Hepatocyte (in vitro differentiated cells): ENCODE data around the gene RASSF7. TPM values are rescaled to one million over a fixed set of nuclear protein-coding genes. Genes with fewer than 3 reads are reported as not detected.

Experiments used
- DNase-seq: peaks from one replicate; pipeline ENCODE4 v3.0.0-alpha.2; 2016; ENCODE audit warnings: low spot score
- H2AFZ ChIP-seq: fragments of 200-600 bp; sonication (generic); 2 replicates; pipeline ENCODE4 v1.6.0; 2016; ENCODE audit warnings: antibody characterized with exemption, mild to moderate bottlenecking
- H3K27ac ChIP-seq: fragments of 200-600 bp; sonication (generic); 2 replicates; pipeline ENCODE4 v1.5.1; 2016; ENCODE audit warnings: mild to moderate bottlenecking
- H3K27me3 ChIP-seq: fragments of 200-600 bp; sonication (generic); 2 replicates; pipeline ENCODE4 v1.6.1; 2016
- H3K36me3 ChIP-seq: fragments of 200-600 bp; sonication (generic); replicated peaks from 2 replicates; pipeline ENCODE4 v1.5.1; 2016; ENCODE audit warnings: low read depth; ENCODE audit not compliant: insufficient read depth
- H3K4me1 ChIP-seq: fragments of 200-600 bp; sonication (generic); 2 replicates; pipeline ENCODE4 v1.5.1; 2016; ENCODE audit warnings: mild to moderate bottlenecking, moderate library complexity; ENCODE audit not compliant: insufficient read depth
- H3K4me2 ChIP-seq: fragments of 200-600 bp; sonication (generic); 2 replicates; pipeline ENCODE4 v1.6.0; 2016
- H3K4me3 ChIP-seq: fragments of 200-600 bp; sonication (generic); 2 replicates; pipeline ENCODE4 v1.5.1; 2016; ENCODE audit warnings: mild to moderate bottlenecking
- H3K79me2 ChIP-seq: fragments of 200-600 bp; sonication (generic); 2 replicates; pipeline ENCODE4 v1.6.0; 2017; ENCODE audit warnings: mild to moderate bottlenecking
- H3K9me2 ChIP-seq: fragments of 200-600 bp; sonication (generic); replicated peaks from 2 replicates; pipeline ENCODE4 v1.6.0; 2017; ENCODE audit warnings: mild to moderate bottlenecking; ENCODE audit not compliant: insufficient read depth
- H3K9me3 ChIP-seq: fragments of 200-600 bp; sonication (generic); 2 replicates; pipeline ENCODE4 v1.5.1; 2016; ENCODE audit warnings: low read depth, mild to moderate bottlenecking
- H4K20me1 ChIP-seq: fragments of 200-600 bp; sonication (generic); 2 replicates; pipeline ENCODE4 v1.6.0; 2016; ENCODE audit warnings: mild to moderate bottlenecking; ENCODE audit not compliant: insufficient read depth, poor library complexity, severe bottlenecking
- EZH2 ChIP-seq: fragments of 200-600 bp; sonication (generic); IDR thresholded peaks from 2 replicates; pipeline ENCODE4 v1.6.1; 2016; ENCODE audit warnings: antibody characterized with exemption, mild to moderate bottlenecking, borderline replicate concordance
- EZH2phosphoT487 ChIP-seq: fragments of 200-600 bp; sonication (generic); IDR thresholded peaks from one replicate; pipeline ENCODE4 v1.6.1; 2018; ENCODE audit warnings: antibody characterized with exemption, mild to moderate bottlenecking, low read depth, moderate library complexity; ENCODE audit not compliant: unreplicated experiment, severe bottlenecking
- WGBS: methylation state at CpG from one replicate; pipeline ENCODE4 v1.1.6; 2016; ENCODE audit warnings: low lambda C conversion rate; ENCODE audit errors: missing lambda C conversion rate; 5-methylcytosine and 5-hydroxymethylcytosine counted together
- polyA plus RNA-seq: library from polyadenylated mRNA; unstranded; fragments of >200 nt; fragmentation: Nextera tagmentation; extraction: Ambion mirVana; gene quantifications from 2 replicates; pipeline ENCODE4 v1.2.1, GENCODE V29; 2016
- total RNA-seq: library from RNA; depleted of rRNA; stranded (reverse); fragments of >200 nt; gene quantifications from 2 replicates; pipeline ENCODE4 v1.2.3, GENCODE V29; 2014
- TF ChIP-seq, protein P1 (sequence below): fragments of 200-600 bp; sonication (generic); IDR thresholded peaks from 2 replicates; pipeline ENCODE4 v1.5.1; 2016; ENCODE audit warnings: antibody characterized with exemption, mild to moderate bottlenecking; ENCODE audit not compliant: poor library complexity

RASSF7 gene
- total and polyA plus RNA-seq, 2 experiments from 2014 or later = 75.8 to 104 TPM

DNA sequence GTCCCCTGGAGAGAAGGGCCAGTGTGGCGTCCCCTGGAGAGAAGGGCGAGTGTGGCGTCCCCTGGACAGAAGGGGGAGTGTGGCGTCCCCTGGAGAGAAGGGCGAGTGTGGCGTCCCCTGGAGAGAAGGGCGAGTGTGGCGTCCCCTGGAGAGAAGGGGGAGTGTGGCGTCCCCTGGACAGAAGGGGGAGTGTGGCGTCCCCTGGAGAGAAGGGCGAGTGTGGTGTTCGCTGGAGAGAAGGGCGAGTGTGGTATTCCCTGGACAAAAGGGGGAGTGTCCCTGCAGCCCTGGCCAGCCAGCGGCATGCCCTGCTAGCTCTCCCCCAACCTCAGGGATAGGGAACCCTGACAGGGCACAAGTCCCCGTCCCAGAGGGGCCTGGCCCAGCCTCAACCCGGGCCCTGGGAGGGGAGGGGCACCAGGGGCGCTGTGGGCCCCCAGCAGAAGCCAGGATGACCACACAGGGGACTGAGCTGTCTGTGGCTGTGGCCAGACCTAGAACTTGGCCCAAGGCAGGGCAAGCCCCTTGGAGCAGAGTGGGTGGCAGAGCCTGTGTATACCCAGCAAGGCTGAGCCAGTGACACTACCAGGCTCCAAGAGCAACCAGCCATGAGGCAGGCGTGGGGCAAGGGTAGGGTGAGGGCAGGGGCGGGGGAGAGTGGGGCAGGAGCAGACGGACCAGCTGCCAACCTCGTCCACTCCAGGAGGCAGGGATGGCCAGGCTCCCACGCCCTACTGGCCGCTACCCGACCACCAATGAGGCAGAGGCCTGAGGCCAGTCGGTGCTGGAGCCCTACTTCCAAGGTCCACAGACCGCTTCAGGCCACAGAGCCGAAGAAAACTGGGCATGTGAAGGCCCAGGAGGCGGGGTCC is 29.6 kb upstream of the RASSF7 start:
- TF ChIP-seq, protein P1, sequence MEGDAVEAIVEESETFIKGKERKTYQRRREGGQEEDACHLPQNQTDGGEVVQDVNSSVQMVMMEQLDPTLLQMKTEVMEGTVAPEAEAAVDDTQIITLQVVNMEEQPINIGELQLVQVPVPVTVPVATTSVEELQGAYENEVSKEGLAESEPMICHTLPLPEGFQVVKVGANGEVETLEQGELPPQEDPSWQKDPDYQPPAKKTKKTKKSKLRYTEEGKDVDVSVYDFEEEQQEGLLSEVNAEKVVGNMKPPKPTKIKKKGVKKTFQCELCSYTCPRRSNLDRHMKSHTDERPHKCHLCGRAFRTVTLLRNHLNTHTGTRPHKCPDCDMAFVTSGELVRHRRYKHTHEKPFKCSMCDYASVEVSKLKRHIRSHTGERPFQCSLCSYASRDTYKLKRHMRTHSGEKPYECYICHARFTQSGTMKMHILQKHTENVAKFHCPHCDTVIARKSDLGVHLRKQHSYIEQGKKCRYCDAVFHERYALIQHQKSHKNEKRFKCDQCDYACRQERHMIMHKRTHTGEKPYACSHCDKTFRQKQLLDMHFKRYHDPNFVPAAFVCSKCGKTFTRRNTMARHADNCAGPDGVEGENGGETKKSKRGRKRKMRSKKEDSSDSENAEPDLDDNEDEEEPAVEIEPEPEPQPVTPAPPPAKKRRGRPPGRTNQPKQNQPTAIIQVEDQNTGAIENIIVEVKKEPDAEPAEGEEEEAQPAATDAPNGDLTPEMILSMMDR = no peak
- TF ChIP-seq EZH2 = no peak
- TF ChIP-seq EZH2phosphoT487 = no peak
- no peaks in the 10 kb centered on the region for H3K36me3 ChIP-seq
- no peak overlapping the region for H3K27ac ChIP-seq
- no peaks in the 10 kb centered on the region for H3K9me3 ChIP-seq
- 93% methylated on average over 13 of the region's 28 CpGs for WGBS
- H4K20me1 ChIP-seq = peaks cover 15% of the 10 kb centered on the region
- H3K4me1 ChIP-seq = peaks cover 8% of the 10 kb centered on the region
- peaks cover 10% of the 10 kb centered on the region for H3K79me2 ChIP-seq
- no peak overlapping the region for H3K4me3 ChIP-seq
- H3K27me3 ChIP-seq = no peaks in the 10 kb centered on the region
- DNase-seq = peak; percentile 5
- no peak overlapping the region for H2AFZ ChIP-seq
- H3K4me2 ChIP-seq = no peak overlapping the region
- no peaks in the 10 kb centered on the region for H3K9me2 ChIP-seq

DNA sequence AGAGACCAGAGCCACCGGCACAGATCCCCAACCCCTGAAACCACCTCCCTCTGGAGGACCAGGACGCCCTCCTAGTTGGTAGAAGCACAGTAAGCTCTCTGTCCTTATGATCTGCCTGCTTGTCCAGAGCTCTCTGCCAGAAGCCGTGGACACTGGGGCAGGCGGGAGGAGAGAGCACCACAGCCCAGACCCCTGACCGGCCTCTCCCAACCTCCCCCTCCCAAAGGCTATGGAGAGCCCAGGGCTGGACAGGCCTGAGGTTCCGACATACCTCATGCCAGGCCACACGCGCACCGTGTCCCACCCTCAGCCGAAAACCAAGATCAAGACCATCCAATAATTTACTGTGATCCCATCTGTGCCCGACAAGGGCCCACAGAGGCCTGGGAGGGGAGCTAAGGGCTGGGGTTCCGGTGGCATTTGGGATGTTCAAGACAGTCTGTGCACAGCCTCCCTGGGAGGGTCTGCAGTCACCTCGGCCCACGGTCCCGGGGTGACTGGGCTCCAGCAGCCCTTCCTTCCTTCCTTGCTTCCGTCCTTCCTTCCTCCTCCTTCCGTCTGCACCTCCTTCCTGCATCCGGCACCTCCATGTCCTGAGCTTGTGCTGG is 28.7 kb upstream of the RASSF7 start:
- 96% methylated on average over 16 of the region's 18 CpGs for WGBS
- DNase-seq = peak; percentile 5
- Histone ChIP-seq H3K79me2 (peaks cover 10% of the 10 kb centered on the region), H3K9me3 (no peaks in the 10 kb centered on the region), H3K27me3 (no peaks in the 10 kb centered on the region), H3K36me3 (no peaks in the 10 kb centered on the region), H3K4me1 (peaks cover 17% of the 10 kb centered on the region), H3K9me2 (no peaks in the 10 kb centered on the region), H3K4me3 (no peak overlapping the region), H3K27ac (no peak overlapping the region), H2AFZ (no peak overlapping the region), H3K4me2 (no peak overlapping the region), H4K20me1 (peaks cover 15% of the 10 kb centered on the region)
- TF ChIP-seq EZH2 = no peak
- TF ChIP-seq, protein P1 = no peak
- TF ChIP-seq EZH2phosphoT487 = no peak

DNA sequence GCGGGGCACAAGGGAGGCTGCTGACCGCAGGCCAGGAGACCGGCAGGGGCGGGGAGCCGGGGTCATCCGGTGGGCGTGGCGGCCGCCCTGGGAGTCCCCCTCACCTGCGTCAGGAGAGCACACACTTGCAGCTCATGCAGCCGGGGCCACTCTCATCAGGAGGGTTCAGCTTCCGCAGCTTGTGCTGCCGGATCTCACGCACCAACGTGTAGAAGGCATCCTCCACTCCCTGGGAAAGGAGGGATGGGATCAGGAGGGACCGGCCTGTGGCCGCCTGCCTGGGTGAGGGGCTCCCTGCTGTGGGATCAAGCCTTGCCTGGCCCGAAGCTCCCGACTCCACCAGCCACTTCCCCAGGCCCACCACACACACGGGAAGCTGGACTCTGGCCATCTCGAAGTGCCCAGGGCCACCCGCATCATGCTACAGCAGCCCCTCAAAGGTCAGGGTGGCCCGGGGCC is 28.2 kb upstream of the RASSF7 start:
- TF ChIP-seq EZH2 (no peak), EZH2phosphoT487 (no peak)
- TF ChIP-seq, protein P1 = no peak
- H3K4me2 ChIP-seq = no peak overlapping the region
- H3K9me3 ChIP-seq = no peaks in the 10 kb centered on the region
- H3K9me2 ChIP-seq = no peaks in the 10 kb centered on the region
- H3K79me2 ChIP-seq = peaks cover 10% of the 10 kb centered on the region
- peaks cover 21% of the 10 kb centered on the region for H3K4me1 ChIP-seq
- DNase-seq = peak; percentile 4
- no peak overlapping the region for H3K27ac ChIP-seq
- peaks cover 15% of the 10 kb centered on the region for H4K20me1 ChIP-seq
- WGBS = 97% methylated on average over 19 of the region's 23 CpGs
- H3K27me3 ChIP-seq = no peaks in the 10 kb centered on the region
- H2AFZ ChIP-seq = no peak overlapping the region
- H3K36me3 ChIP-seq = no peaks in the 10 kb centered on the region
- no peak overlapping the region for H3K4me3 ChIP-seq
